Stimulated activated CD8-positive, alpha-beta memory T cell treated with anti-CD3 and anti-CD28 coated beads, Interleukin-7, amount 100 ng/mL, for 24 hours (primary cell): ENCODE results near the gene MAP6.

ENCODE experiments used
- DNase-seq: peaks from one replicate; pipeline ENCODE4 v3.0.0-alpha.2; 2020; ENCODE audit warnings: low read depth

Gene MAP6

GRCh38 chr11:75665990-75666389 lies 2.8 kb downstream of the MAP6 start:
- DNase-seq, result no peak

GRCh38 chr11:75665126-75665525 lies 3.7 kb downstream of the MAP6 start:
- DNase-seq, result no peak

- DNase-seq, result no peak
Measured at GRCh38 chr11:75664389-75664788, 4.4 kb downstream of the MAP6 start.

GRCh38 chr11:75663808-75664207 lies 5.0 kb downstream of the MAP6 start:
- no peak for DNase-seq

GRCh38 chr11:75659836-75660235 lies 9.0 kb downstream of the MAP6 start:
- DNase-seq, result no peak

- no peak for DNase-seq
Measured at GRCh38 chr11:75656044-75656727, 12.7 kb downstream of the MAP6 start.

GRCh38 chr11:75655605-75656004 lies 13.2 kb downstream of the MAP6 start:
- DNase-seq, result no peak

- DNase-seq, result no peak
Measured at GRCh38 chr11:75654314-75654713, 14.5 kb downstream of the MAP6 start.

- DNase-seq, result no peak
Measured at GRCh38 chr11:75653532-75653931, 15.3 kb downstream of the MAP6 start.

- DNase-seq, result no peak
Measured at GRCh38 chr11:75652936-75653335, 15.9 kb downstream of the MAP6 start.

- DNase-seq, result no peak
Measured at GRCh38 chr11:75651218-75651617, 17.6 kb downstream of the MAP6 start.

- DNase-seq, result no peak
Measured at GRCh38 chr11:75650167-75650723, 18.6 kb downstream of the MAP6 start.

GRCh38 chr11:75644946-75645345 lies 23.9 kb downstream of the MAP6 start:
- no peak for DNase-seq

- no peak for DNase-seq
Measured at GRCh38 chr11:75644370-75644769, 24.5 kb downstream of the MAP6 start.

GRCh38 chr11:75642402-75643113 lies 26.3 kb downstream of the MAP6 start:
- no peak for DNase-seq

GRCh38 chr11:75639762-75640181 lies 29.1 kb downstream of the MAP6 start:
- DNase-seq, result no peak

- DNase-seq, result no peak
Measured at GRCh38 chr11:75637998-75638397, 30.8 kb downstream of the MAP6 start.

- DNase-seq, result no peak
Measured at GRCh38 chr11:75635066-75635862, 33.6 kb downstream of the MAP6 start.

- no peak for DNase-seq
Measured at GRCh38 chr11:75633409-75634066, 35.3 kb downstream of the MAP6 start.

- no peak for DNase-seq
Measured at GRCh38 chr11:75632962-75633361, 35.9 kb downstream of the MAP6 start.

- DNase-seq, result no peak
Measured at GRCh38 chr11:75632450-75632849, 36.4 kb downstream of the MAP6 start.

- DNase-seq, result no peak
Measured at GRCh38 chr11:75631086-75631730, 37.6 kb downstream of the MAP6 start.
